HG03520 (cell line): ENCODE results near the gene BEST1.

Source experiments
- ATAC-seq: cut with Tn5 transposase; IDR thresholded peaks from one replicate; pipeline ENCODE4 v1.9.1; 2021; ENCODE audit warnings: mild to moderate bottlenecking, moderate library complexity; ENCODE audit not compliant: unreplicated experiment

BEST1 gene

DNA sequence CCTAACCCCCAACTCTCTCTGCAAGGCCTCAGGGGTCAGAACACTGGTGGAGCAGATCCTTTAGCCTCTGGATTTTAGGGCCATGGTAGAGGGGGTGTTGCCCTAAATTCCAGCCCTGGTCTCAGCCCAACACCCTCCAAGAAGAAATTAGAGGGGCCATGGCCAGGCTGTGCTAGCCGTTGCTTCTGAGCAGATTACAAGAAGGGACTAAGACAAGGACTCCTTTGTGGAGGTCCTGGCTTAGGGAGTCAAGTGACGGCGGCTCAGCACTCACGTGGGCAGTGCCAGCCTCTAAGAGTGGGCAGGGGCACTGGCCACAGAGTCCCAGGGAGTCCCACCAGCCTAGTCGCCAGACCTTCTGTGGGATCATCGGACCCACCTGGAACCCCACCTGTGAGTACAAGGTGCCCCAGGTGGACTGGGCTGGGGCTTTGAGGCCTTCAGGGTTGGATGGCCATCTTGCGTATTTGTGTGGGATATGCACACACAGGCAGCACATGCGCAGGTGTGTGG is at the start of gene BEST1:
Gene BEST1 (plus strand): TSS at position 317 of the 513 bp plus-strand sequence. CDS start 1,456 bp downstream, outside the sequence.
- ATAC-seq, result no peak

DNA sequence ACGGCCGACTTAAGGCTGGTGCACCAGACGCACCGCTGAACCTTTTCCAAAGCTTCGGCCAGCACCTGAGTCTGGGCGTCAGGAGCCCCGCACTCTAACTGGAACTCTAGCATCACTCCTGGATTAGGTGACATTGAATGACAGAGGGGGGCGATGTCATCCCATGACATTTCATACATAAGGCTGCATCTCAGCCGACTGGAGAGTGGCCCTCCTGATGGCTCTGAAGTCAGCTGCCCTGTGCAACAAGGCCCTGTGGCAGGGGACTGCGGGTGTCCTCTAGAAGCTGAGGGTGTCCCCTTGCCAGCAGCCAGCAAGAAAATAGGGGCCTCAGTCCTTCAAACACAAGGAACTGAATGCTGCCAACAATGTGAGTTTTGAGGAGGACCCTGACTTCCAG is 48.8 kb upstream of the BEST1 start:
- no peak for ATAC-seq

DNA sequence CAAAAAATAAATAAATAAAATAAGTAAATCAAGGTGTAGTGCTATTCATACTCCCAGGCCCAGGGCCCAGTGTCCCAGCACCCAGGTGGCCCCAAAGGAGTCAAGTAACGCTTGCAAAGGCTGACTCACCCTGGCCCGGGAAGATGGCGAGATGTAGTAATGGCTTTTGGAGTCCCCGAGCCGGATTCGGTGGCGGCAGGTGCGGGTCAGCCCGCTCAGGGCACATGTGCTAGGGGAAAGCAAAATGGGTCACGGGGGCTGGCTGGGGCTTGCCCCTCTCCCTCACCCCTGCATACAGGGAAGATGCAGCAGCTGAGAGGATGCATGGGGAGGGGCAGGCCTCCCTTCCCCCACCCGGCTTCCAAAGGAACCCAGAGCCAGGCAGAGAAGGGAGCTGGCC is 47.8 kb upstream of the BEST1 start:
- ATAC-seq, result no peak

DNA sequence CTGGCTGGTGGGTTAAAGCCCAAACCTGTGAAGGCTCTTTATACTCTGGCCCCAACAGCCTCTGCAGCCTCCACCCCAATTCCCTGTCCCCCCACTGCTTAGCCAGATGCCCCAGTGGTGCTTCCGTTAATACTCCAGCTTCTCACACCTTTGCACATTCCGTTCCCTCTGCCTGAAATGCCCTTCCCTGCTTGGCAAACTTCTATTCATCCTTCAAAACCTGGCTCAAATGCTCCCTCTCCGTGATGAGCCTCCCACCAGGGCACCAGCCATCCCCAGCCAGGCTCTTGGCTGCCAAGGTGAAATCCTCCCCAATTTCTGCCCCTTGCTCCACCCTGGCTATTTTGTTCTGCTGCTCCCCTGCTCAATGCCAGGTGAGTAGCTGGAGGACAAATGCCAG is 46.3 kb upstream of the BEST1 start:
- ATAC-seq, result no peak

DNA sequence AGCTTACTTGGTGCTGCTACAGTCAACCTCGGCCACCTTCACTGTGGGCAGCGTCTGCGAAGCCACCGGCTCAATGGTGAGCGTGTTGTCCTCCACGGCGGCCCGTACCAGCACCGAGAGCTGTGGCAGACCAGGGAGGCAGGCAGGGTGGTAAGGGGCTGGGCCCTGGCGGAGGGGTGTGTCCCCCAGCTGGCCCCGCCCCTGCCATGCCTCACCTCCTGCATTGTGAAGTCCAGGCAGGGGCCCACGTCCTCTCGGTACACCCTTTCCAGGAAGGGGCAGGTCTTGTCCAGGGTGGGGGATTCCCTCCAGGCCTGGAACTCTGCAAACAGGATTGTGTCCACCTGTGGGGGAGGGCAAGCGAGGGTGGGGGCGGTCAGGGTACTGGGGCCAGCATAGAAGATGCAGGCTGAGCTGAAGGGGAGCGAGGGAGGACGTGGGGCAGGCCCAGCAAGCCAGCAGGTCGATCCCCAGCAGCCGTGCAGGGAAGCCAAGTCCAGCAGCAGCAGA is 45.6 kb upstream of the BEST1 start:
- ATAC-seq, result no peak

DNA sequence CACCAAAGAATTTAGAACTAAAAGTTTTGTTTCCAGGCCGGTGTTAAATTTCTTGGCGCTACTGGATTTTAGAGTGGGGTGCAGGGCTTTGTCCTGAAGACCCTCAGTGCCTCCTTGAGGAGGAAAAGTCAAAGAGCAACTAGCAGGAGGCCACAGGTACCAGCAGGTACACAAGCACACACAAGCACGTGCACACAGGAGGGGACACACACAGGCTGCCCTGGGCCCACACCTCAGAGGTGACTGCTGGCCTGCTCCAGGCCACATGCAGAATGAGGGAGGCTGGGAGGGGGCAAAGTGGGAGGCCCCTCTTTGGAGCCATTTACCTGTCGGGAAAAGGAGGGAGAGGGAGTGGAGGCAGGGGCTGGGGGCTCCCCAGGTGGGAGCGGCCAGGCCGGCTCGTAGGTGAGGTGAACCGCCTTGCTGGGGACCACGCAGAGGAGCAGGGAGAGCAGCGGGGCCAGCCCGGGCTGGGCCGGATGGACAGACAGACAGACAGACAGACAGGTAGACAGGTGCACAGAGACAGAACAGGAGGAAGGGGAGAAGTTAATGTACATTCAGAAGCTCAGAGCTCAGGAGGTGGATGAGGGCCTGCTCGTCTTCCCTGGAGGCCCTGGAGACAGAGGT is 45.0 kb upstream of the BEST1 start:
- no peak for ATAC-seq

DNA sequence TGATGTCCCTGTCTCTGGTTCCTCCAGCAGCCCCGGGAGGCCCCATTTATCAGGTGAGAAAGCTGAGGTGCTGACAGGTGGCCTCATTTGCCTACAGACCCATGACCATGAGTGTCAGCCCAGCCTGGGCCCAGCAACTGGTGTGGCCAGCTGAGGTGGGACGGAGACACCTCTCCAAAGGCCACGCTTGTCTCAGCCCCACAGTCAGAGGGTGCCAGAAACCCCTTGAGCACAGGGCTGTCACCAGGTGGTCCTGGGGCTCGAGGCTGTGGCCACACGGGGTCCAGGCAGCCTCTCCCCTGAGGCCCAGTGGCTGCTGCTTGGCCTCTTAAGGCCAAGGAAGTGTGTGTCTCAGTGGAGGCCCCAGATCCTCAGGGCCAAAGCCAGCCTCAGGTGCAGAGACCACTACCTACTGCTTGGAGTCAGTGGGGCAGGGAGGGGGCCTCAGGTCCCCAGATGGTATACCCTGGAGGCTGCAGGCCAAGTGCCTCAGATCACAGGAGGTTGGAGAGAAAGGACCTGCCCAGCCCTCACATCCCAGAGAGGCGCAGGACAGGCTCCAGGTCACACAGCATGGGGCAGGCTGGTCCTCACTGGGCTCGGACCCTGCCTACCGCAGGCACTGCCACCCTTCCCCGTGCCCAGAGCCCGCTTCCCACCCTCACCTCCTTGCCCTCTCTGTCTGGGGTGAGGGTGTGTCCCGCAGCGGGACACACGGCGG is 44.2 kb upstream of the BEST1 start:
- no peak for ATAC-seq

DNA sequence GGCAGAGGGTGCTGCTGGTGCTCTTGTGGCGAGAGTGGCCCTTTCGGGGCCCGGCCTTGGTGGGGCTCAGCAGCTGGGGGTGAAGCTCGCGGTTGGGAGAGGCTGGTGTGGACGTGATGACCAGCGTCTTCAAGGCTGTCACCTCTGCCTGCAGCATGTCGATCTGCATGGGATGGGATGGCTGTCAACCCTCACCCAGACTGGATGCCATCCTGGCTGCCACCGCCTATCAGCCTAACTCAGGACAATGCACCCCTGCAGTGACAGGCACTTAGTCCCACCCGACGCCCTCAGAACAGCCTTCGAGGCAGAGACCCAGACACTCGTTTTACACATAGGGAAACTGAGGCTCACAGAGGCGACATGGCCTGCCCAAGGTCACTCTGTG is 43.6 kb upstream of the BEST1 start:
- no peak for ATAC-seq

DNA sequence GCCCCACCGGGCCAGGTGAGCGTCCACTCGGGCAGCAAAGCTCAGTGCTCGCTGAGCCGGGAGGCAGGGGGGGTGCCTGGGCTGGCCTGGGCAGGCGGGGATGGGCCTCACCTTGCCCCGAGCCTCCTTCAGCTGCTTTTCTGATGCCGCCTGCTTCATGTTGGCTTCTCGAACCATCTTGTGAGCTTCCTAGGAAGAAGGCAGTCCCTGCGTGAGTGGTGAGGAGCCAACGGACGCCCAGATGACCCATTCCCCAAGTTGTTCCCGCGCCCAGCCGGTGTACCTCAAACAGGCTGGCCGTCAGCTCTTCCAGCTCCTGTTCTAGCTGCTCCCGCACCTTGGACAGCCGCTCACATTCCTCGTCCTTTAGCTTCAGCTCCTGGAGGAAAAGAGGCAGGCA is 42.9 kb upstream of the BEST1 start:
- ATAC-seq, result no peak

DNA sequence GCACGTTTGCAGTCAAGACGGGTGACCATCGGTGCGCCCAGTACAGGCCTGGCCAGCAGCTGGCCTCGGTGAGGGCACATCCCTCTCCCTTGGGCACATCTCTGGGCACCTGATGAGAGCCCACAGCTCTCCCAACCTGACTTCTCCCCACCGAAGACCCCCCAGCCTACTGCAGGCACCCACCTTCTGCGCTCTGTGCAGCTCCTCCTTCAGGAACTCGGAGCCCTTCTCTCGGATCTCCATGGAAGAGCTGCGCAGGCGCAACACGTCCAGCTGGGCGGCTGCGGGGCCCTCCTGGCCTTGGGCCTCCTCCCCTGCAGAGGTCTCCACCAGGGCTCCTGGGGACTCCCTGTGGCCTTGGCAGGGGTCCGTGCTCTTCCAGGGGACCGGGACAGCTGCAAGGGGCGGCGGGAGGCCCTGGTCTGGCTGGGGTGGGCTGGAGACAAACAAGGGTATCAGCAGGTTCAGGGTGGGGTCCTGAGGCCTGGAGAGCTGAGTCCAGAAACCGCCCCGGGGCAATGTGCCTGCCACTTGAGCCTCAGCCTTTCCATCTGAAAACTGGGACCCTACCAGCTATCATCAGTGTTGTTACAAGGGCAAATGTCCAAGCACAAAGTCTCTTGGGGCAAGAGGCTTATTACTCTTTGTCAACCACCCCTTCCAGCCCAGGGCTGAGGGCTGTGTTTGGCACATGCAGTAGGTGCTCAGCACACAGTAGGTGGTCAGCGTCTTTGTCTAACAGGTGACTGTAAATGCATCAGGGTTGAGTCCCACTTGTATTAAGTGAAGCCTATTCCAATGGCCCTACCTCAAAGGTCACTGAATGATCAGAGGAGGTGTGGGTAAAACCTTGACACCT is 42.1 kb upstream of the BEST1 start:
- ATAC-seq, result no peak

DNA sequence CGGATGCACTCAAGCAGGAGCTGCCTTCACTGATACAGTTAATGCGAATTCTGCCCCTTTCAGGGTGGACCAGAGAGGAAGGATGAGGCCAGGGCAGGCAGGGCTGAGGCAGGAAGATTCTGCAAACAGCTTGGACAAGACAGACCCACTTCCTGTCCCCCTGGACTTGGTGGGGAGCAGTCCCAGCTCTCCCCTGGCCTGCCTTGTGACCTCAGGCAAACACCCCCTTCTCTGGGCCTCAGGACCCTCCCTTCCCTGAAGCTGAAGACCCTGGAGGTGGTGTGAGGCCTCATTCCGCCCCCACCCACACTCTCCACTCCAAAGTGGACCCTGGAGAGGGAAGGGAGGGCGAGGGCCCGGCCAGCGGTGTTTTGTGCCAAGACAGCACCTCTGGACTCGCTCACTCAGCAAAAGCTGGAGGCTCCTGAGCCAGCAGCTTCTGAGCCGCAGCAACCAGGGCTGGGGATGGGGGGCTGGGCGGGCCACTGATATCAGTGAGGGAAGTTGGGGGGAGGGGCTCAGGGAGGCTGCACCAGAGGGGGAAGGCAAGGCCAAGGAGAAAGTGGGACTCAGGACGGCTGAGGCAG is 41.3 kb upstream of the BEST1 start:
- ATAC-seq, result no peak

DNA sequence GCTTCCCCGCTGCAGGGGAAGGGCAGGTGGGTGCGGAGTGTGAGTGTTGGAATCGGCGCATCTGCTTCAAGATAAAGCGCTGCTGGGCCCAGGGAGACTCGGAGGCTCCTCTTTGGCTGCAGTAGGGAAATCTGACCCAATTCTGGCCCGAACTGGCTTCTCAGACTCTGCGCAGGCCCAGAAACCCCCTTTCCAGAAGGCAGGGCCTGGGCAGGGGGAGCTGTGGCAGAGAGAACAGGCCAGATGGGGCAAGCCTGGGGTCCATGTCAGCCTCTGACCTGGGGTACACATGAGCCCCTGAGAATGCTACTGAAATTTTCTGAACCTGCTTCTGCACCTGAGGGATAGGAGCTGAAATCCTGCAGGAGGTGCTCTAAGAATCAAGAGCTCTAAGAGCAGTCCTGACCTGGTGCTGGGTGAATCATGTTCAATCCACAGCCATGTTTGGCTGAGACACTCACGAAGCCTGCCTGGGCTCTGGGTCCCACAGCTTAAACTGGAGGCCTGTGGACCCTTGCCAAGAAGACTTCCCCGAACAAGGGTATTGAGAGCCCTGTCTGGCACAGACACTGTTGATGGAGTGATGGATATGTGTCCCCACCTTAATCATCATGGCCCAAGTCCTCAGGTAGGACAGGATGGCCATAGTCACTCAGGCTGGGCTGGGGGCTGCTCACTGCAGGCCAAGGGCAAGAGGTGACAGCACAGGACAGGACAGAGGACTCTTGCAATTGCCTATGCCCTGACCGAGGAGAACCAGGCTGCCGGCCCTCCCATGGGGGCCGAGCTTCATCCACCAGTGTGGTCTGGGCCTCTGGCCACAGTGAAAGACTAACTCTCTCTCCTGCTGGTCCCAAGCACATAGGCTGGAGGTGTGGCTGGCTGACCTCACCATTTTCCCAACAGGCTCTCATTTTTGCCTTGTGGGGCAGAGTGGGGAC is 39.7 kb upstream of the BEST1 start:
- no peak for ATAC-seq

DNA sequence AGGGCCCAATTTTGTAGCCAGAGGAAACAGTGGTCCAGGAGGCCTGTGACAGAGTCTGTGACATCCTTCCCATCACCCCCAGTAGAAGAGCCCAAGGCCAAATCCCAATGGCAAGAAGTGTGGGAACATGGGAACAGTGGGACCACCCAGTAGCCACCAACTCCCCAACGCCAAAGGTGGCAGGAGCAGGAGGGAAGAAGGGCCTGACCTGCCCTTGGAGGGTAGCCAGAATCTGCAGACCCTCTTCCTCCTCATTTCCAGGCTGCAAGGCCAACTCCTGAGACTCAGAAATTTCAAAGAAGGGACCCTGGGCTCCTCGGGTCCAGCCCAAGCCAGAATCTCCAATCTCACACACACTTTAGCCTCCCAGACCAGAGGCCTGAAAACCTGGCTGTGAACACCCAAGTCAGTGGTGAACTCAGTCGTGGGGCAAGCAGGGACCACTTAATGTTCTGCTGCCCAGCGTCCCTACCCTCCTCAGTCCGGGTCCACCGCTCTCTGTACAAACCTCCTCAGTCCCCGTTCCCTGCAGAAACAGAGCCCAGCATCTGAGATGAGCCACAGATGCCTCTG is 38.9 kb upstream of the BEST1 start:
- ATAC-seq, result no peak

DNA sequence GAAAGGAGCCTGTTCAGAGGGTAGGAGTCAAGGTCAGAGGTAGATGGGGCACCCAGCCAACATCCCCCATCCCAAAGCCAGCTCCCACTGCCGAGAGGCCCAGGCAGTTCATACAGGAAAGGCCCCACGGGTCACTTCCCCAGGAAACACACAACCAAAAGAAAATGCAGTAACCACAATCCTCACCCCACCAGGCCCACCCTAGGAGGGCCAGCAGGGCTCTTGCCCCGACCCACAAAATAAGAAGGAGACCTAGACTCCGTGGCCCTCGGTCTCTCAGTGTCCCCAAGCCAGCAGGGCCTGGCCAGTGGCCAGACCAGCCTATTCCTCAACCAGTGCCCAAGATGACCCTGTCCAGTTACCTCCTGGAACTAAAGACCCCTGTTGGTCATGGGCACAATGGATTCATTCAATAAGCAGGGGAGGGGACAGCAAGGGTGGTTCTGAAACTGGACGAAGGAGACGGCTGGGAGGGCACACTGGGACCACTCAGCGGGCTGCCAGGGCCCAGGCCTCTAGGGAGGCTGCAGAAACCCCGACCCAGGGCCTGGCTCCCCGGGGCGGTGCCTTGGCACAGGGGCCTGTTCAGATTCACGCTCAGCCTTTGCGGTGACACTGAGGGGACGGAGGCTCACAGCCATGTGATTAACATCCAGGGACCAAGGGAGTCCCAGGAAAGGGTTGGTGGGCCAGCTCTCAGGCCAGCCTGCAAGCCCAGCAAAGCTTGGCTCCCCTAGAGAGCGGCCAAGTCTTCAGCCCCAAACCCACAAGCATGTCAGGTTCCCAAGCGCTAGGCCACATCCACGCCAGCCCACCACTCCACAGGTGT is 38.2 kb upstream of the BEST1 start:
- no peak for ATAC-seq

DNA sequence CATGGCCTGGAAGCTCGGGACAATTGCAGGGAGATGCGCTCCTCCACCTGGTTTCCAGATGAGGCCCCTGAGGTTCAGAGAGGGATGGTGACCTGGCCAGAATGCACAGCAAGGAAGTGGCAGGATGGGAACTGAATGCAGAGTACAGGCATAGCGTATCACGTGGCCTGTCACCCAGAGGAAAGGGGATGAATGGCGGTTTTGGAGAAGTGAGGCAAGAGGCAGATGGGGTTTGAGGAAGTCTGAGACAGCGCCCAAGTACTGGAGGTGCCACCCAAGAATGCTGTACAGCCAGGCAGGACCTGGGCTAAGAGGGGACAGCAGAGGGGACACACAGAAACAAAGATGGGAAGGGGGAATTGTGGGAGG is 37.6 kb upstream of the BEST1 start:
- ATAC-seq, result no peak

DNA sequence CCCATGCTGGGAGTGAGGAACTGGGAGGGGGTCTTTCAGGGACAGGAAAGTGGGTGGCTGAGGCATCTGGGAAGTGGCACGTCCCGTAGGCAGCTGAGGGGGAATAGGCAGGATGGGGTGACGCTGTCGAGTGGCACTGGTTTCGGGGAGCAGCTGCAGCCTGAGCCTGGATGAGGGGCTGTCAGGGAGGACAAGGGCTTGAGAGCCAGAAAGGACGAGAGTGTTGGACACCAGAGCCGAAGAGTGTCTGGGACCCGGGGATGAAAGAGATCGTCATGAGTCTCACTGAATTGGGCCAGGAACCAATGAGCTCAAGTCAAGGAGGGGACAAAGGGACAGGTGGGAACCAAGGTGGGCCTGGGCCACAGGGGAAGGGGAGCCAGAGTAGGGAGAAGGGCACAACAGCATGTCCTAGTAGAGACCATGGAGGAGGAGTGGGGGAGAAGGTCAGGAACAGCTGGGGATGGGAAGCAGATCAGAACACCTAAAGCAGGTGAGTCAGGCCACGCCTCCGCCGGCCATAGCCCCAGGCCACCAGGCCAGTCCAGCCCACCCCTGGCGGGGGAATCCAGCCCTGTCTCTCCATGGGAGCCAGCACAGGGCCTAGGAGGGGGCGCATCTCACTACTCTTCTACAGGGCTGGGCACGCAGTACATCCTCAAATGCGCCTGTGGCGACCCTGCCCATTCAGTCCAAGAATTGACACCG is 37.0 kb upstream of the BEST1 start:
- no peak for ATAC-seq

DNA sequence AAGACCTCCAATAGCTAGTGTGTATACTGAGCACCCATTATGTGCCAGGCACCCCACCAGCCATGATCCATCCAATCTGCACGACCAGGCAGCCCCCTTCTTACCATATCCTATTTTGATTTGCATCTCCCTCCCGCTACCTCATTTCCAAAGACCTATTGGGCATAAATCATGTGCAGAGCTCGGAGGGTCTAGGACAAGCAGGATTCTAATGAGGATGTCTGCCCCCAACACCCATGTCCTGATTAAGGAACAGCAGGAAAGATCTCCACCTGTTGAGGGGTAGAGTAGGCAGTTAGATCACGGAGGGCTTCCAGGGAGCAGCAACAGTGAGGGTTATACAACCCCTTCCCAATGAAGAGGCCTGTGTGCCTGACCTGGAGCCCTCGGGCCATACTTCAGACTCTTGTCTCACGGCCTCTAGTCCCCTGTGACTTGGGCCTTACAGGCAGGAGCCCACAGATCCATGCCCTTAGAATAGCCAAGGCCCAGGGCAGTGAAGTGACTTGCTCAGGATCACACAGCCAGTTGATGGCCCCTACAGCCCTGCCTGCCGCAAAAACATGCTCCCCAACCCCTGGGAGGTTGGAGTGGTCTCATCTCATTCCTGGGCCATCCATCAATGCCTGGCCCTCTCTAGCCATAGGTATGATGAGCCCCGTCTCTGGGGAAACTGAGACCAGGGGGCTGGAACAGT is 36.3 kb upstream of the BEST1 start:
- ATAC-seq, result no peak
